NCI-H510A treated with DMSO at 0.1 percent for 48 hours (cell line): ENCODE results near the gene MMRN2.
"Not testable (repeated sequence)": the region's sequence is repeated elsewhere in the genome, so short reads cannot be mapped to it uniquely, and the experiment has no call there.

ENCODE experiments used
- DNase-seq: peaks from one replicate; lab custom pipeline; 2025; lab: John Stamatoyannopoulos, UW

Gene MMRN2

GRCh38 chr10:86941991-86942421 is 15.4 kb downstream of the MMRN2 start:
- no peak for DNase-seq

- DNase-seq = no peak
These were observed 16.0 kb downstream of the MMRN2 start for GRCh38 chr10:86941426-86941825.

GRCh38 chr10:86940677-86941076 is 16.7 kb downstream of the MMRN2 start:
- no peak for DNase-seq

- not testable (repeated sequence) for DNase-seq
These were observed 17.3 kb downstream of the MMRN2 start for GRCh38 chr10:86940076-86940475.

- no peak for DNase-seq
These were observed 19.2 kb downstream of the MMRN2 start for GRCh38 chr10:86938260-86938659.

- DNase-seq = no peak
These were observed 19.8 kb downstream of the MMRN2 start for GRCh38 chr10:86937502-86938154.

GRCh38 chr10:86936661-86937501 is 20.5 kb downstream of the MMRN2 start:
- DNase-seq = no peak

- not testable (repeated sequence) for DNase-seq
These were observed 23.2 kb downstream of the MMRN2 start for GRCh38 chr10:86934162-86934711.

GRCh38 chr10:86932674-86933073 is 24.7 kb downstream of the MMRN2 start:
- no peak for DNase-seq

- no peak for DNase-seq
These were observed 25.5 kb downstream of the MMRN2 start for GRCh38 chr10:86931872-86932271.

GRCh38 chr10:86929468-86930380 is 27.7 kb downstream of the MMRN2 start:
- DNase-seq = no peak

- no peak for DNase-seq
These were observed 34.9 kb downstream of the MMRN2 start for GRCh38 chr10:86922553-86922961.

- no peak for DNase-seq
These were observed 39.4 kb downstream of the MMRN2 start for GRCh38 chr10:86918022-86918471.

GRCh38 chr10:86914734-86915133 is 42.7 kb downstream of the MMRN2 start:
- no peak for DNase-seq

- DNase-seq = no peak
These were observed 52.0 kb downstream of the MMRN2 start for GRCh38 chr10:86905429-86905828.

- DNase-seq = no peak
These were observed 52.8 kb downstream of the MMRN2 start for GRCh38 chr10:86904600-86904999.

- no peak for DNase-seq
These were observed 56.5 kb downstream of the MMRN2 start for GRCh38 chr10:86900955-86901354.

- peak; percentile 70 for DNase-seq
These were observed 57.6 kb downstream of the MMRN2 start for GRCh38 chr10:86899670-86900276.

- DNase-seq = no peak
These were observed 58.3 kb downstream of the MMRN2 start for GRCh38 chr10:86899132-86899531.

- no peak for DNase-seq
These were observed 58.9 kb downstream of the MMRN2 start for GRCh38 chr10:86898511-86898910.

- DNase-seq = no peak
These were observed 67.4 kb downstream of the MMRN2 start for GRCh38 chr10:86889997-86890396.
